Upper lobe of right lung (tissue), 1 donor: ENCODE results near the gene ST6GALNAC4. TPM values are rescaled to one million over a fixed set of nuclear protein-coding genes. Genes with fewer than 3 reads are reported as not detected.

Experiments used
- ATAC-seq: fragments of 200-7000 bp; cut with Tn5 transposase; one replicate; pipeline ENCODE4 v1.9.1; 2020; ENCODE audit warnings: mild to moderate bottlenecking, moderate library complexity
- DNase-seq: peaks from one replicate; pipeline ENCODE4 v3.0.0-alpha.2; 2020
- H3K27ac ChIP-seq: fragments of 200-600 bp; one replicate; pipeline ENCODE4 v1.8.0; 2022
- H3K27me3 ChIP-seq: fragments of 200-600 bp; one replicate; pipeline ENCODE4 v1.8.0; 2022; ENCODE audit warnings: mild to moderate bottlenecking
- H3K36me3 ChIP-seq: fragments of 200-600 bp; one replicate; pipeline ENCODE4 v1.8.0; 2022
- H3K4me1 ChIP-seq: fragments of 200-600 bp; one replicate; pipeline ENCODE4 v1.8.0; 2022
- H3K4me3 ChIP-seq: fragments of 200-600 bp; one replicate; pipeline ENCODE4 v1.8.0; 2022; ENCODE audit warnings: mild to moderate bottlenecking
- H3K9me3 ChIP-seq: fragments of 200-600 bp; one replicate; pipeline ENCODE4 v1.8.0; 2022
- intact Hi-C: fragments of 100-400 bp; cut with DNase I; formaldehyde crosslinking; loops from one replicate; pipeline ENCODE4 v1.11.0; 2022
- total RNA-seq: library from RNA; stranded (reverse); fragmentation: NEBNext Ultra II Directional; extraction: Animal tissue kit (Norgen Biotek cat#: 25700); gene quantifications from one replicate; pipeline ENCODE4 v1.2.1, GENCODE V29; 2021
- TF ChIP-seq, protein P1 (sequence below): fragments of 200-600 bp; IDR thresholded peaks from one replicate; pipeline ENCODE4 v1.8.0; 2022; ENCODE audit warnings: antibody characterized with exemption
- donor health status: DM: no; HTN: yes; CAD: no; lungs with severe emphysema.

Gene ST6GALNAC4
- total RNA-seq, 1 donor from 2014 or later = 58.8 TPM

DNA sequence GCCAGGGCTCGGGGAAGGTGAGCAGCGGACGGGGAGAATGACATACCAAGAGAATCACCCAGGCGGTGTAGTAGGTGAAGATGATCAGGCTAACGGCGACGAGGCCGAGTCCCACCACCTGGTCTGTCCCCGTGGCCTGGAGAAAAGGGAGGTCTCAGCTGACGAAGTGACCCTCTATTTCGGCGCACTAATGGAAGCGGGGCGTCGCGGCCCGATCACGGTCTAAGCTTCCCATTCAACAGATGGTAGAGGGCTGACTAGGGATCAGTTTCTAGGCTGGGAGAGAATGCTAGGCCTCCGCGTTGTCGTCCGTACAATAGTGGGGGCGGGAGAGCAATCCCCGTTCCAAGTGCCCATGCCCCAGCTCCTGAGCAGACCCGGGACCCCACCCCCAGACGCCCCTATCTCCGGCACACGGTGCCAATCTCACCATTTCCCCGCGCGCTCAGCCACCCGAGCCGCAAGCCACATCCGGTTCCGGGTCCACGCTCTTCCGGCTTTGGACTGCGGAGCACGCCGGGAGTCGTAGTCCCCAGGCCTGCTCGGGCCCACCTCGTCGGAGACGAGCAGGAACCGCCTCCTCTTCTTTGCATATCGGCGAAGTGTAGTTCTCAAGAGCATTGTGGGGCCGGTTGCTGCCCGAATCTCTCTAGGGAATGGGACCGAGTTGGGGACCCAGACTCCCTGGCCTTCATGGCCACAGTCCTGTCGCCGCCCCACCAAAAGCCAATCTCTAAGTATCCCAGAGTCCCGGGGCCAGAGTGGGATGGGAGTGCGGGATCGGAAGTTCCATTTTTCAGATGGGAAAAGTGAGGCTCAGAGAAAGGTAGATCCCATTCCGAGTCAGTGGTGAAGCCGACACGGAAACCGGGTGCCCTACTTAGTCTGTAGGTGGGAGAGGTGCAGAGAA lies 20.8 kb upstream of the ST6GALNAC4 start, which contains the start of gene DPM2:
TSS of gene DPM2 (minus strand) at position 467 of the 910 bp plus-strand sequence. CDS start at position 433, 34 bp downstream.
- TF ChIP-seq, protein P1, sequence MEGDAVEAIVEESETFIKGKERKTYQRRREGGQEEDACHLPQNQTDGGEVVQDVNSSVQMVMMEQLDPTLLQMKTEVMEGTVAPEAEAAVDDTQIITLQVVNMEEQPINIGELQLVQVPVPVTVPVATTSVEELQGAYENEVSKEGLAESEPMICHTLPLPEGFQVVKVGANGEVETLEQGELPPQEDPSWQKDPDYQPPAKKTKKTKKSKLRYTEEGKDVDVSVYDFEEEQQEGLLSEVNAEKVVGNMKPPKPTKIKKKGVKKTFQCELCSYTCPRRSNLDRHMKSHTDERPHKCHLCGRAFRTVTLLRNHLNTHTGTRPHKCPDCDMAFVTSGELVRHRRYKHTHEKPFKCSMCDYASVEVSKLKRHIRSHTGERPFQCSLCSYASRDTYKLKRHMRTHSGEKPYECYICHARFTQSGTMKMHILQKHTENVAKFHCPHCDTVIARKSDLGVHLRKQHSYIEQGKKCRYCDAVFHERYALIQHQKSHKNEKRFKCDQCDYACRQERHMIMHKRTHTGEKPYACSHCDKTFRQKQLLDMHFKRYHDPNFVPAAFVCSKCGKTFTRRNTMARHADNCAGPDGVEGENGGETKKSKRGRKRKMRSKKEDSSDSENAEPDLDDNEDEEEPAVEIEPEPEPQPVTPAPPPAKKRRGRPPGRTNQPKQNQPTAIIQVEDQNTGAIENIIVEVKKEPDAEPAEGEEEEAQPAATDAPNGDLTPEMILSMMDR = no peak
- peaks cover 19% of the 10 kb centered on the region for H3K4me1 ChIP-seq
- peak within 1 kb of the TSS; percentile 77 for H3K27ac ChIP-seq

GRCh38 chr9:127937056-127937387 lies 20.2 kb upstream of the ST6GALNAC4 start:
- TF ChIP-seq, protein P1 = no peak
- Histone ChIP-seq H3K4me1 (peaks cover 19% of the 10 kb centered on the region), H3K36me3 (peaks cover 7% of the 10 kb centered on the region), H3K27me3 (no peaks in the 10 kb centered on the region), H3K4me3 (peak overlapping the region; percentile 88), H3K27ac (peak overlapping the region; percentile 77), H3K9me3 (no peaks in the 10 kb centered on the region)
- no peak for DNase-seq
- intact Hi-C loops = no loop called here
- no peak for ATAC-seq

More for the DNA sequence above, 20.8 kb upstream of the ST6GALNAC4 start, which contains the start of gene DPM2:
- Histone ChIP-seq H3K4me3 (peak within 1 kb of the TSS; percentile 88), H3K9me3 (no peaks in the 10 kb centered on the region), H3K27me3 (no peaks in the 10 kb centered on the region), H3K36me3 (peaks cover 13% of the 10 kb centered on the region)
- intact Hi-C loops = no loop called here
- ATAC-seq (peak; percentile 90), DNase-seq (peak; percentile 90)

DNA sequence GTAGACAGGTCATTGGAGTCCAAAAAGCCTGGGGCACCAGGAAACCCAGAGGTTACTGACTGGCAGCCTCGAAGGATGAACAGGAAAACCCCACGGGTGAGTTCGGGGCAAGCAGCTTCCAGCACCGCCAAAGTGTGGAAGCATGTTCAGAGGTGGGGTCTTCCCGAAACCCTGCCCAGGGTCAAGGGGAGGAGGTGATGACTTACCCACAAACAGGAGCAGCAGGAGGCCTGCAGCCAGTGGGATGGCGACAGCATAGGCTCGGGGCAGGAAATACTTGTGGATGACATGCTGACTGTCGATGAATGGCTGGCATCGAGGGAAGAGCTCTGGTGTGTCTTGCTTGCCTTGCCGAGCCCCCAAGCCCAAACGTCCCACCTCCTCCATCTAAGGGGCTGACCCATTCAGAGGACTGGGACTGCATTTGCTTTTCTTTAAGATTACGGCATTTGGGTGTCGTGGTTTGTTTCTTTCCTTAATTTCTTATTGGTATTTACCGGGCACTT lies 19.6 kb upstream of the ST6GALNAC4 start:
- H3K9me3 ChIP-seq = no peaks in the 10 kb centered on the region
- TF ChIP-seq, protein P1 = no peak
- intact Hi-C loops = no loop called here
- DNase-seq = no peak
- H3K27me3 ChIP-seq = no peaks in the 10 kb centered on the region
- peaks cover 7% of the 10 kb centered on the region for H3K36me3 ChIP-seq
- no peak for ATAC-seq
- H3K27ac ChIP-seq = no peak overlapping the region
- peak overlapping the region; percentile 88 for H3K4me3 ChIP-seq
- H3K4me1 ChIP-seq = peaks cover 19% of the 10 kb centered on the region

GRCh38 chr9:127935765-127936221 lies 19.0 kb upstream of the ST6GALNAC4 start:
- Histone ChIP-seq H3K9me3 (no peaks in the 10 kb centered on the region), H3K36me3 (peaks cover 7% of the 10 kb centered on the region), H3K4me1 (peaks cover 25% of the 10 kb centered on the region), H3K27me3 (no peaks in the 10 kb centered on the region), H3K4me3 (no peak overlapping the region), H3K27ac (no peak overlapping the region)
- ATAC-seq (no peak), DNase-seq (no peak)
- TF ChIP-seq, protein P1 = no peak
- intact Hi-C loops = no loop called here

- ATAC-seq = no peak
- no peak overlapping the region for H3K27ac ChIP-seq
- no peaks in the 10 kb centered on the region for H3K27me3 ChIP-seq
- H3K9me3 ChIP-seq = no peaks in the 10 kb centered on the region
- peaks cover 7% of the 10 kb centered on the region for H3K36me3 ChIP-seq
- H3K4me1 ChIP-seq = peaks cover 26% of the 10 kb centered on the region
- DNase-seq = no peak
- intact Hi-C loops = no loop called here
- TF ChIP-seq, protein P1 = no peak
- H3K4me3 ChIP-seq = no peak overlapping the region
These were observed 18.1 kb upstream of the ST6GALNAC4 start for GRCh38 chr9:127934986-127935385.
